Thyroid gland (tissue), 4 donors: ENCODE data around the gene PRSS12.
A peak's percentile ranks its signal among the peaks of the same experiment; 100 is the strongest.

Experiments
- POLR2A ChIP-seq, 2 donors: fragments of 450-650 bp; IDR thresholded peaks; one replicate each; pipeline ENCODE4 v1.6.1; 2017; ENCODE audit warnings: antibody characterized with exemption in 2 of 2, mild to moderate bottlenecking in 2 of 2, moderate library complexity in 1 of 2
- TF ChIP-seq, protein P1 (sequence below), 6 experiments: fragments of 200-600 bp in 3 of 6; fragments of 450-650 bp in 3 of 6; sonication (generic) in 3 of 6; IDR thresholded peaks; one replicate each; pipeline ENCODE4 v1.5.1; 2016 to 2019; ENCODE audit warnings: antibody characterized with exemption in 6 of 6, mild to moderate bottlenecking in 2 of 6, inconsistent platforms in 1 of 6, moderate library complexity in 1 of 6

GRCh38 chr4:118278473-118279274, 74.1 kb downstream of the PRSS12 start:
- TF ChIP-seq, protein P1, sequence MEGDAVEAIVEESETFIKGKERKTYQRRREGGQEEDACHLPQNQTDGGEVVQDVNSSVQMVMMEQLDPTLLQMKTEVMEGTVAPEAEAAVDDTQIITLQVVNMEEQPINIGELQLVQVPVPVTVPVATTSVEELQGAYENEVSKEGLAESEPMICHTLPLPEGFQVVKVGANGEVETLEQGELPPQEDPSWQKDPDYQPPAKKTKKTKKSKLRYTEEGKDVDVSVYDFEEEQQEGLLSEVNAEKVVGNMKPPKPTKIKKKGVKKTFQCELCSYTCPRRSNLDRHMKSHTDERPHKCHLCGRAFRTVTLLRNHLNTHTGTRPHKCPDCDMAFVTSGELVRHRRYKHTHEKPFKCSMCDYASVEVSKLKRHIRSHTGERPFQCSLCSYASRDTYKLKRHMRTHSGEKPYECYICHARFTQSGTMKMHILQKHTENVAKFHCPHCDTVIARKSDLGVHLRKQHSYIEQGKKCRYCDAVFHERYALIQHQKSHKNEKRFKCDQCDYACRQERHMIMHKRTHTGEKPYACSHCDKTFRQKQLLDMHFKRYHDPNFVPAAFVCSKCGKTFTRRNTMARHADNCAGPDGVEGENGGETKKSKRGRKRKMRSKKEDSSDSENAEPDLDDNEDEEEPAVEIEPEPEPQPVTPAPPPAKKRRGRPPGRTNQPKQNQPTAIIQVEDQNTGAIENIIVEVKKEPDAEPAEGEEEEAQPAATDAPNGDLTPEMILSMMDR (IDR thresholded peaks at IDR 0.05), result no peak
- TF ChIP-seq POLR2A (IDR thresholded peaks at IDR 0.05), result peak; percentile 51 to 96
